H1 (cell line): ENCODE data around the gene SPRR1B. TPM values are rescaled to one million over a fixed set of nuclear protein-coding genes. Genes with fewer than 3 reads are reported as not detected.

Source experiments
- CTCF ChIA-PET: fragments of 300-600 bp; sonication (Branson Sonifier 250); formaldehyde crosslinking; loops from one replicate; lab custom pipeline; 2021; ENCODE audit not compliant: partially characterized antibody; lab: Charles Lee
- POLR2A ChIA-PET: fragments of 300-600 bp; sonication (Branson Sonifier 250); formaldehyde crosslinking; loops from one replicate; lab custom pipeline; 2021; ENCODE audit warnings: inconsistent platforms; ENCODE audit not compliant: partially characterized antibody; lab: Charles Lee
- DNase-seq, 2 experiments: peaks; one replicate each; pipeline versions ENCODE4 v3.0.0 to v3.0.0-alpha.2; 2010 to 2022; ENCODE audit warnings: low spot score in 2 of 2, low read depth in 1 of 2, mixed read lengths in 1 of 2
- FAIRE-seq: peaks from 2 replicates; lab custom pipeline; 2011; peaks lifted over from hg19 to GRCh38; lab: Jason Lieb, UNC
- H2AFZ ChIP-seq: 2 replicates; pipeline ENCODE4 v1.8.1; 2012; ENCODE audit warnings: low read length, inconsistent platforms
- H2AK5ac ChIP-seq: 2 replicates; pipeline ENCODE4 v1.6.1; 2013; ENCODE audit warnings: low read depth, low read length
- H2BK120ac ChIP-seq: replicated peaks from 2 replicates; pipeline ENCODE3; 2013; ENCODE audit warnings: low read depth, low read length, inconsistent platforms
- H2BK12ac ChIP-seq: 2 replicates; pipeline ENCODE4 v1.6.1; 2013; ENCODE audit warnings: low read depth, low read length
- H2BK15ac ChIP-seq: 2 replicates; pipeline ENCODE4 v1.6.1; 2013; ENCODE audit warnings: low read length
- H2BK20ac ChIP-seq: 2 replicates; pipeline ENCODE4 v1.6.1; 2013; ENCODE audit warnings: low read length
- H2BK5ac ChIP-seq: 2 replicates; pipeline ENCODE4 v1.6.1; 2013; ENCODE audit warnings: low read depth, low read length
- H3K14ac ChIP-seq: 2 replicates; pipeline ENCODE4 v1.6.1; 2013; ENCODE audit warnings: inconsistent platforms; ENCODE audit not compliant: insufficient read length
- H3K18ac ChIP-seq: 2 replicates; pipeline ENCODE4 v1.6.1; 2013; ENCODE audit warnings: low read length; ENCODE audit errors: extremely low read depth
- H3K23ac ChIP-seq: 2 replicates; pipeline ENCODE4 v1.6.1; 2013; ENCODE audit warnings: inconsistent platforms; ENCODE audit not compliant: insufficient read length
- H3K23me2 ChIP-seq: 2 replicates; pipeline ENCODE4 v1.6.1; 2013; ENCODE audit warnings: low read depth, low read length
- H3K27ac ChIP-seq: 2 replicates; pipeline ENCODE4 v1.6.1; 2011; ENCODE audit warnings: low read depth, low read length, inconsistent platforms
- H3K27me3 ChIP-seq, 4 experiments: replicated peaks in 1 of 4; 1 replicate in 1 of 4; 2 replicates in 3 of 4; pipeline versions ENCODE4 v1.6.1 to v1.8.1; 2011 to 2013; ENCODE audit warnings: low read length in 3 of 4, mild to moderate bottlenecking in 3 of 4, inconsistent platforms in 2 of 4, mixed read lengths in 2 of 4, moderate library complexity in 1 of 4; ENCODE audit not compliant: control insufficient read depth in 3 of 4, insufficient read depth in 3 of 4; ENCODE audit errors: extremely low read depth in 1 of 4
- H3K36me3 ChIP-seq, 4 experiments: 2 replicates each; pipeline versions ENCODE4 v1.6.1 to v1.8.1; 2011 to 2013; ENCODE audit warnings: mild to moderate bottlenecking in 4 of 4, low read length in 3 of 4, moderate library complexity in 2 of 4, control low read depth in 1 of 4, inconsistent platforms in 1 of 4; ENCODE audit not compliant: insufficient read depth in 4 of 4, control insufficient read depth in 2 of 4
- H3K4ac ChIP-seq: replicated peaks from 2 replicates; pipeline ENCODE3; 2013; ENCODE audit warnings: low read length, low read depth, mixed read lengths, inconsistent platforms; ENCODE audit not compliant: insufficient read length
- H3K4me1 ChIP-seq, 4 experiments: replicated peaks in 1 of 4; 1 replicate in 1 of 4; 2 replicates in 3 of 4; pipeline versions ENCODE4 v1.6.1 to v1.8.1; 2011 to 2013; ENCODE audit warnings: low read length in 3 of 4, inconsistent platforms in 2 of 4, mixed read lengths in 1 of 4; ENCODE audit not compliant: insufficient read depth in 4 of 4, control insufficient read depth in 3 of 4
- H3K4me2 ChIP-seq, 2 experiments: 2 replicates each; pipeline versions ENCODE4 v1.6.1 to v1.8.1; 2011 to 2013; ENCODE audit warnings: low read depth in 2 of 2, low read length in 2 of 2, control low read depth in 1 of 2, inconsistent platforms in 1 of 2, mild to moderate bottlenecking in 1 of 2; ENCODE audit not compliant: insufficient read depth in 1 of 2
- H3K4me3 ChIP-seq, 4 experiments: fragments of 200-600, 300-600 bp in 1 of 4; sonication (generic), shearing (Covaris generic), sonication (Bioruptor Twin) in 1 of 4; 2 replicates each; pipeline versions ENCODE4 v1.5.1 to v1.8.1; 2011 to 2016; ENCODE audit warnings: low read length in 4 of 4, low read depth in 3 of 4, control low read depth in 2 of 4, inconsistent platforms in 2 of 4, mild to moderate bottlenecking in 2 of 4, mixed read lengths in 1 of 4, moderate library complexity in 1 of 4; ENCODE audit not compliant: insufficient read depth in 2 of 4; ENCODE audit errors: extremely low read depth in 1 of 4
- H3K56ac ChIP-seq: replicated peaks from 2 replicates; pipeline ENCODE3; 2013; ENCODE audit warnings: low read depth, mild to moderate bottlenecking, mixed read lengths, low read length, inconsistent platforms; ENCODE audit not compliant: insufficient read length
- H3K79me1 ChIP-seq: 2 replicates; pipeline ENCODE4 v1.6.1; 2013; ENCODE audit warnings: low read depth, low read length, control low read depth
- H3K79me2 ChIP-seq, 2 experiments: 2 replicates each; pipeline versions ENCODE4 v1.6.1 to v1.8.1; 2012 to 2013; ENCODE audit warnings: low read length in 2 of 2, mild to moderate bottlenecking in 2 of 2, inconsistent platforms in 1 of 2; ENCODE audit not compliant: insufficient read depth in 2 of 2, control insufficient read depth in 1 of 2
- H3K9ac ChIP-seq, 4 experiments: replicated peaks in 1 of 4; 1 replicate in 1 of 4; 2 replicates in 3 of 4; pipeline versions ENCODE4 v1.6.1 to v1.8.1; 2011 to 2013; ENCODE audit warnings: low read depth in 3 of 4, low read length in 3 of 4, control low read depth in 2 of 4, mild to moderate bottlenecking in 2 of 4, moderate library complexity in 2 of 4, inconsistent platforms in 1 of 4; ENCODE audit errors: extremely low read depth in 1 of 4
- H3K9me3 ChIP-seq, 2 experiments: 2 replicates each; pipeline versions ENCODE4 v1.6.1 to v1.8.1; 2012 to 2013; ENCODE audit warnings: mild to moderate bottlenecking in 2 of 2, moderate library complexity in 2 of 2, control low read depth in 1 of 2, inconsistent platforms in 1 of 2, low read depth in 1 of 2, low read length in 1 of 2, mixed read lengths in 1 of 2; ENCODE audit not compliant: insufficient read depth in 2 of 2
- H4K20me1 ChIP-seq, 2 experiments: replicated peaks in 1 of 2; 2 replicates each; pipeline versions ENCODE3 to v1.8.1; 2011 to 2013; ENCODE audit warnings: inconsistent platforms in 2 of 2, low read length in 2 of 2, mild to moderate bottlenecking in 1 of 2; ENCODE audit not compliant: insufficient read depth in 2 of 2, control insufficient read depth in 1 of 2
- H4K5ac ChIP-seq: 2 replicates; pipeline ENCODE4 v1.6.1; 2013; ENCODE audit warnings: low read length, low read depth, mixed read lengths, inconsistent platforms; ENCODE audit not compliant: insufficient read length
- H4K8ac ChIP-seq: 2 replicates; pipeline ENCODE4 v1.8.0; 2013; ENCODE audit warnings: mild to moderate bottlenecking, moderate library complexity, low read length, inconsistent platforms; ENCODE audit not compliant: insufficient read depth; ENCODE audit errors: extremely low read depth
- H4K91ac ChIP-seq: replicated peaks from 2 replicates; pipeline ENCODE3; 2013; ENCODE audit warnings: low read length, mixed read lengths, inconsistent platforms; ENCODE audit not compliant: insufficient read length
- ATF3 ChIP-seq: IDR thresholded peaks from 2 replicates; pipeline ENCODE4 v1.6.1; 2011; ENCODE audit warnings: low read depth, mild to moderate bottlenecking, low read length; ENCODE audit not compliant: insufficient read depth
- CBX5 ChIP-seq: fragments of 300-800, 300-1000 bp; sonication (generic); IDR thresholded peaks from 2 replicates; pipeline ENCODE4 v1.7.1; 2016; ENCODE audit warnings: antibody characterized with exemption, low read length, low read depth
- CEBPB ChIP-seq: IDR thresholded peaks from 2 replicates; pipeline ENCODE4 v1.6.1; 2012; ENCODE audit warnings: low read depth, low read length
- CHD1 ChIP-seq: IDR thresholded peaks from 2 replicates; pipeline ENCODE4 v1.6.1; 2012; ENCODE audit warnings: low read depth, low read length, improper control_type of control experiment
- EZH2 ChIP-seq: fragments of 200-600 bp; sonication (generic); IDR thresholded peaks from 2 replicates; pipeline ENCODE4 v1.7.1; 2012; ENCODE audit warnings: low read depth, mild to moderate bottlenecking, moderate library complexity, low read length, inconsistent platforms; ENCODE audit not compliant: severe bottlenecking
- JUND ChIP-seq: IDR thresholded peaks from 2 replicates; pipeline ENCODE4 v1.6.1; 2011; ENCODE audit warnings: mild to moderate bottlenecking, improper control_type of control experiment, low read length
- KDM4A ChIP-seq: IDR thresholded peaks from one replicate; pipeline ENCODE4 v1.7.1; 2012; ENCODE audit warnings: low read depth, mild to moderate bottlenecking, moderate library complexity, low read length, inconsistent platforms; ENCODE audit not compliant: severe bottlenecking
- KDM5A ChIP-seq: fragments of 200-600 bp; IDR thresholded peaks from 2 replicates; pipeline ENCODE4 v1.7.1; 2012; ENCODE audit warnings: mild to moderate bottlenecking, low read length, inconsistent platforms, mixed read lengths
- MAFK ChIP-seq: IDR thresholded peaks from 2 replicates; pipeline ENCODE4 v1.6.1; 2012; ENCODE audit warnings: low read depth, mild to moderate bottlenecking, improper control_type of control experiment, low read length
- POLR2A ChIP-seq, 2 experiments: IDR thresholded peaks; 1 replicate in 1 of 2; 2 replicates in 1 of 2; pipeline ENCODE4 v1.6.1; 2011; ENCODE audit warnings: low read depth in 2 of 2, low read length in 2 of 2, mild to moderate bottlenecking in 2 of 2; ENCODE audit errors: control extremely low read depth in 1 of 2
- SIN3A ChIP-seq, 2 experiments: IDR thresholded peaks in 1 of 2; conservative IDR thresholded peaks in 1 of 2; 2 replicates each; pipeline ENCODE4 v1.6.1; 2011 to 2012; ENCODE audit warnings: low read length in 2 of 2, improper control_type of control experiment in 1 of 2, low read depth in 1 of 2, mild to moderate bottlenecking in 1 of 2
- SRF ChIP-seq: IDR thresholded peaks from 2 replicates; pipeline ENCODE4 v1.6.1; 2011; ENCODE audit warnings: mild to moderate bottlenecking, low read depth, low read length, moderate library complexity
- TCF12 ChIP-seq: IDR thresholded peaks from 2 replicates; pipeline ENCODE4 v1.6.1; 2011; ENCODE audit warnings: low read depth, mild to moderate bottlenecking, low read length
- USF2 ChIP-seq: IDR thresholded peaks from 2 replicates; pipeline ENCODE4 v1.6.1; 2011; ENCODE audit warnings: low read length, improper control_type of control experiment
- WGBS, 2 experiments: shearing (Covaris generic) in 1 of 2; methylation state at CpG; one replicate each; pipeline versions ENCODE4 v1.1.6 to v1.1.7; 2013 to 2015; ENCODE audit warnings: low lambda C conversion rate in 2 of 2, mixed read lengths in 2 of 2, inconsistent platforms in 1 of 2, low coverage in 1 of 2, missing lambda C conversion rate in 1 of 2; ENCODE audit not compliant: insufficient replicate concordance in 2 of 2, insufficient coverage in 1 of 2, insufficient read length in 1 of 2; ENCODE audit errors: extremely low coverage in 1 of 2, missing lambda C conversion rate in 1 of 2; 5-methylcytosine and 5-hydroxymethylcytosine counted together
- polyA plus RNA-seq, 7 experiments: library from polyadenylated mRNA; depleted of rRNA in 3 of 7; stranded (reverse) in 5 of 7; unstranded in 2 of 7; fragments of >200 nt in 5 of 7; fragments of 200-250 nt in 2 of 7; gene quantifications; 1 replicate in 5 of 7; 2 replicates in 1 of 7; 4 replicates in 1 of 7; pipeline versions ENCODE4 v1.2.1 to v1.2.3, GENCODE V29; 2011 to 2013; ENCODE audit warnings: missing spikeins in 2 of 7, mixed read lengths in 2 of 7
- total RNA-seq: library from RNA; stranded (reverse); fragmentation: NEBNext Ultra II Directional; extraction: Animal tissue kit (Norgen Biotek cat#: 25700); gene quantifications from 2 replicates; pipeline ENCODE4 v1.2.1, GENCODE V29; 2021

The SPRR1B gene
- total and polyA plus RNA-seq, 2 of the 8 experiments (the other 6 are each of a cell fraction or from before 2014, with no cell fraction given), result 0.23 TPM; not detected in 1

- no peaks in the 10 kb centered on the region for H3K4me1 ChIP-seq
- H4K8ac ChIP-seq, result no peak overlapping the region
- POLR2A ChIA-PET, result no interaction called here
- no peaks in the 10 kb centered on the region for H3K9me3 ChIP-seq
- DNase-seq, result no peak
- H3K23me2 ChIP-seq, result no peaks in the 10 kb centered on the region
- H3K18ac ChIP-seq, result no peak overlapping the region
- no peaks in the 10 kb centered on the region for H3K79me1 ChIP-seq
- H2BK12ac ChIP-seq, result no peak overlapping the region
- H2AFZ ChIP-seq, result no peak overlapping the region
- CTCF ChIA-PET, result interaction anchor here (2.0 kb wide), 1 partner anchor 165 kb away, joined by 4 read pairs; no protein-coding TSS in a partner anchor
- no peak overlapping the region for H3K27ac ChIP-seq
- no peaks in the 10 kb centered on the region for H3K79me2 ChIP-seq
- no peak overlapping the region for H2BK120ac ChIP-seq
- no peak overlapping the region for H3K56ac ChIP-seq
- H3K4me3 ChIP-seq, result no peak overlapping the region
- no peaks in the 10 kb centered on the region for H4K20me1 ChIP-seq
- no peak overlapping the region for H2BK15ac ChIP-seq
- no peak overlapping the region for H4K5ac ChIP-seq
- H3K9ac ChIP-seq, result no peak overlapping the region
- H3K27me3 ChIP-seq, result peaks cover 0 to 1% (median 0%) of the 10 kb centered on the region in 4 experiments; a peak in 1 of 7 replicates
- H4K91ac ChIP-seq, result no peak overlapping the region
- TF ChIP-seq KDM5A, result no peak
- TF ChIP-seq JUND, result no peak
- no peak for TF ChIP-seq CBX5
- no peak for TF ChIP-seq EZH2
- no peak for TF ChIP-seq KDM4A
- TF ChIP-seq USF2, result no peak
- TF ChIP-seq CHD1, result no peak
- TF ChIP-seq POLR2A (IDR thresholded peaks at IDR 0.05; ENCODE audit: control extremely low read depth in 1 of 2, low read depth in 2 of 2, low read length in 2 of 2), result no peak
- no peak for TF ChIP-seq MAFK
- TF ChIP-seq TCF12, result no peak
- TF ChIP-seq ATF3, result no peak
- TF ChIP-seq SRF, result no peak
- TF ChIP-seq SIN3A (conservative IDR thresholded peaks at IDR 0.05 in 1 of 2, IDR thresholded peaks at IDR 0.05 in 1 of 2; ENCODE audit: low read depth in 1 of 2, low read length in 2 of 2), result no peak
- TF ChIP-seq CEBPB, result no peak
- no peaks in the 10 kb centered on the region for H3K36me3 ChIP-seq
- no peak overlapping the region for H2BK20ac ChIP-seq
- no peak overlapping the region for H3K4ac ChIP-seq
- H3K14ac ChIP-seq, result no peak overlapping the region
- no peak overlapping the region for H3K23ac ChIP-seq
- no peak overlapping the region for H2AK5ac ChIP-seq
- no peak overlapping the region for H3K4me2 ChIP-seq
- no peak for FAIRE-seq
- H2BK5ac ChIP-seq, result no peak overlapping the region
- WGBS, 2 experiments, result 94% methylated on average over 1 of the region's 1 CpG; no CpG with 5 or more reads in 1 of the 2 experiments
Observed at GRCh38 chr1:153035211-153035610, 4.2 kb downstream of the SPRR1B start.
